DND-41 (cell line): ENCODE measurements around the gene TTC39A.

Source experiments
- ATAC-seq: fragments of 200-7000 bp; cut with Tn5 transposase; 3 replicates; pipeline ENCODE4 v1.9.1; 2021; ENCODE audit warnings: low read depth; ENCODE audit not compliant: insufficient read depth
- DNase-seq: peaks from one replicate; pipeline ENCODE4 v3.0.0-alpha.2; 2020
- H2AFZ ChIP-seq: 2 replicates; pipeline ENCODE4 v1.6.0; 2012; ENCODE audit warnings: low read depth, low read length
- H3K27ac ChIP-seq: 2 replicates; pipeline ENCODE4 v1.5.1; 2012; ENCODE audit warnings: low read length, inconsistent platforms
- H3K27me3 ChIP-seq: fragments of 200-600 bp; sonication (generic); 2 replicates; pipeline ENCODE4 v1.6.0; 2012; ENCODE audit warnings: low read length, mild to moderate bottlenecking, inconsistent platforms; ENCODE audit not compliant: insufficient read depth, poor library complexity
- H3K36me3 ChIP-seq: 2 replicates; pipeline ENCODE4 v1.5.1; 2012; ENCODE audit warnings: low read length, inconsistent platforms; ENCODE audit not compliant: insufficient read depth
- H3K4me1 ChIP-seq: 2 replicates; pipeline ENCODE4 v1.5.1; 2012; ENCODE audit warnings: mild to moderate bottlenecking, low read length; ENCODE audit not compliant: insufficient read depth
- H3K4me2 ChIP-seq: 2 replicates; pipeline ENCODE4 v1.6.0; 2012; ENCODE audit warnings: mild to moderate bottlenecking, moderate library complexity, low read length, inconsistent platforms; ENCODE audit not compliant: insufficient read depth
- H3K4me3 ChIP-seq, 2 experiments: fragments of 200-600 bp in 1 of 2; shearing (Covaris generic) in 1 of 2; 2 replicates each; pipeline ENCODE4 v1.5.1; 2012 to 2016; ENCODE audit warnings: inconsistent platforms in 2 of 2, low read length in 2 of 2, mild to moderate bottlenecking in 2 of 2, low read depth in 1 of 2, moderate library complexity in 1 of 2
- H3K79me2 ChIP-seq: 2 replicates; pipeline ENCODE4 v1.6.0; 2012; ENCODE audit warnings: low read length, inconsistent platforms; ENCODE audit not compliant: insufficient read depth
- H3K9ac ChIP-seq: 2 replicates; pipeline ENCODE4 v1.6.0; 2012; ENCODE audit warnings: low read depth, mild to moderate bottlenecking, inconsistent platforms, low read length, moderate library complexity
- H3K9me3 ChIP-seq: 2 replicates; pipeline ENCODE4 v1.5.1; 2012; ENCODE audit warnings: low read length, moderate library complexity, mild to moderate bottlenecking, inconsistent platforms; ENCODE audit not compliant: insufficient read depth, severe bottlenecking
- H4K20me1 ChIP-seq: 2 replicates; pipeline ENCODE4 v1.6.0; 2012; ENCODE audit warnings: low read length; ENCODE audit not compliant: insufficient read depth
- EZH2 ChIP-seq: IDR thresholded peaks from 3 replicates; pipeline ENCODE4 v1.6.1; 2012; ENCODE audit warnings: borderline replicate concordance, low read depth, mild to moderate bottlenecking, moderate library complexity, low read length, inconsistent platforms; ENCODE audit not compliant: severe bottlenecking
- TF ChIP-seq, protein P1 (sequence below): IDR thresholded peaks from 2 replicates; pipeline ENCODE4 v1.5.1; 2012; ENCODE audit warnings: borderline replicate concordance, low read length, moderate library complexity, mild to moderate bottlenecking; ENCODE audit not compliant: poor library complexity, severe bottlenecking; ENCODE audit errors: extremely low read depth

TTC39A gene

DNA sequence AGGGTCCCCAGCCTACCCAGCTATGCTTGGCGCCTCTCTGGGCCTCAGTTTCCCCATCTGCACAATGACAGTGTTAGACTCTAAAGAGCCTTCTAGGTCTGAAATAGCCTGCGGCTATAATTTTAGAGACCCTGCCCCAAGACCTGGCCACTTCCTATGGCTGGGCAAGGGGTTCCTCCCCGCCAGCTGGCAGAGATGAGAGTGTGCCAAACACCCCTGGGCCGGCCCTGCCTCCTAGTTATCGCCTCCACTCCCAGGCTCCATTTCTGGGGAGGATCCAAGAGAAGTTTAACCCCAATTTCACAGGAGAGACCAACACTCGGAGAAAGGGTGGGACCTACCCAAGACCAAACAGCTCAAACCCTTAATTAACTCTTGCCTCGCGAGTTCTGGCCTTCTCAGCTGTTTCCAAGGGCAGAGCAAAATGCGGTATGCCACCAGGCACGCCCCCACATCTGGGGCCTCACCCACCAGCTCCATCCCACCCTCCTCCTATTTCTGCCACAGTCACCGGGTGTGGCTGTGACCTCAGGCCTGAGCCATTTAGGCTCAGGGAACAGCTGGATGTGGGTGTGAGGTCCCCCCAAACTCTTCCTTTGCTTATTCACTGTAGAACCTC lies 35.7 kb downstream of the TTC39A start:
- Histone ChIP-seq H3K79me2 (no peaks in the 10 kb centered on the region), H2AFZ (no peak overlapping the region), H3K36me3 (no peaks in the 10 kb centered on the region), H3K27ac (no peak overlapping the region), H4K20me1 (no peaks in the 10 kb centered on the region), H3K4me2 (no peak overlapping the region), H3K4me1 (peaks cover 12% of the 10 kb centered on the region), H3K9me3 (no peaks in the 10 kb centered on the region), H3K9ac (no peak overlapping the region), H3K4me3 (no peak overlapping the region), H3K27me3 (no peaks in the 10 kb centered on the region)
- DNase-seq (no peak), ATAC-seq (no peak)
- TF ChIP-seq, protein P1, sequence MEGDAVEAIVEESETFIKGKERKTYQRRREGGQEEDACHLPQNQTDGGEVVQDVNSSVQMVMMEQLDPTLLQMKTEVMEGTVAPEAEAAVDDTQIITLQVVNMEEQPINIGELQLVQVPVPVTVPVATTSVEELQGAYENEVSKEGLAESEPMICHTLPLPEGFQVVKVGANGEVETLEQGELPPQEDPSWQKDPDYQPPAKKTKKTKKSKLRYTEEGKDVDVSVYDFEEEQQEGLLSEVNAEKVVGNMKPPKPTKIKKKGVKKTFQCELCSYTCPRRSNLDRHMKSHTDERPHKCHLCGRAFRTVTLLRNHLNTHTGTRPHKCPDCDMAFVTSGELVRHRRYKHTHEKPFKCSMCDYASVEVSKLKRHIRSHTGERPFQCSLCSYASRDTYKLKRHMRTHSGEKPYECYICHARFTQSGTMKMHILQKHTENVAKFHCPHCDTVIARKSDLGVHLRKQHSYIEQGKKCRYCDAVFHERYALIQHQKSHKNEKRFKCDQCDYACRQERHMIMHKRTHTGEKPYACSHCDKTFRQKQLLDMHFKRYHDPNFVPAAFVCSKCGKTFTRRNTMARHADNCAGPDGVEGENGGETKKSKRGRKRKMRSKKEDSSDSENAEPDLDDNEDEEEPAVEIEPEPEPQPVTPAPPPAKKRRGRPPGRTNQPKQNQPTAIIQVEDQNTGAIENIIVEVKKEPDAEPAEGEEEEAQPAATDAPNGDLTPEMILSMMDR, result no peak
- no peak for TF ChIP-seq EZH2

DNA sequence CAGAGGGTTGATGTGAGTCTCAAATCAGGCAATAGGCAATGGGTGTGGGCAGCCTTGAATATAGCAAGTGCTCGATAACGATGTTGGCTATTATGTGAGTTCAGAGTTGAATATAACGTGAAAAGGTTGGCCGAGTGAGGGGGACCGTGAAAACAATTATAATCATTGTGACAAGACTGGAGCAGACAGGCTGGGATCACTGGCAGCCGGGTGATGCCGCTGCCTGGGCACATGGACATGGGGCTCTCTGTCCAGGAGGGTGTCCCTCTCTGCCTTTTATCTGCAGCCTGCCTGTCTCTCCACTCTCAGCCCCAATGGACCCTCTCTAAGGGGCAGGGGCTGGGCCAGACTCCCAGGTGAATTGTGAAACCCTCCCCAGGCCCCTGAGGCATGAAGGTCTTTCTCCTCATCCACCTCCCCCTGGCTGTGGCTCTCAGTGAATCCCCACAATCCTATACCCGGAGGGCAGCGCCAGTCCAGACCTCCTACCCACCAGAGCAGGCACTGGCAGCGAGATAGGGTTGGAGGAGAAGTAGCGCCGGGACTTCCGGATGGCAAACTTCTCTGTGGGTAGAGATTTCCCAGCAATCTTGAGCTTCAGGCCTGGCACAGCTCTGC lies 36.4 kb downstream of the TTC39A start:
- no peaks in the 10 kb centered on the region for H3K79me2 ChIP-seq
- H3K27ac ChIP-seq, result no peak overlapping the region
- no peaks in the 10 kb centered on the region for H3K36me3 ChIP-seq
- H3K4me1 ChIP-seq, result peaks cover 12% of the 10 kb centered on the region
- no peak overlapping the region for H2AFZ ChIP-seq
- DNase-seq, result no peak
- H3K27me3 ChIP-seq, result no peaks in the 10 kb centered on the region
- H3K4me3 ChIP-seq, result no peak overlapping the region
- ATAC-seq, result no peak
- H4K20me1 ChIP-seq, result no peaks in the 10 kb centered on the region
- no peak for TF ChIP-seq EZH2
- TF ChIP-seq, protein P1, result no peak
- H3K9me3 ChIP-seq, result no peaks in the 10 kb centered on the region
- H3K9ac ChIP-seq, result no peak overlapping the region
- H3K4me2 ChIP-seq, result no peak overlapping the region

DNA sequence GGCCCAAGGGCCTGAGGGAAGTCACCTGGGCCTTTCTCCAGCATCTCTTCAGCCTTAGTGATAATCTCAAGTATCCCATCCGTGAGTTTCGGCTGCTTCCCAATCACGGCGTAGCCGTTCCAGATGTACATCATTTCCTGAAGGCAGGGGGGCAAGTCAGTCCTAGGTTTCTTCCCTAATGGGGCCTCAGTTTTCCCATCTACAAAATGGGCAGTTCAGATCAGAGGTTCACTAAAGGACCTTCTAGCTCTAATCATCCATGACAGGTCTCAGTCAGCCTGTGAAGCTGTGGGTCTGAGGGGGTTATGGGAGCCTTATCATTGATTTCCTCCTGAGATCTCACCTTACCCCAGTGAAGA lies 39.9 kb downstream of the TTC39A start:
- no peak overlapping the region for H3K4me3 ChIP-seq
- no peak for TF ChIP-seq EZH2
- TF ChIP-seq, protein P1, result no peak
- no peaks in the 10 kb centered on the region for H3K27me3 ChIP-seq
- H3K27ac ChIP-seq, result no peak overlapping the region
- DNase-seq (no peak), ATAC-seq (no peak)
- no peaks in the 10 kb centered on the region for H3K79me2 ChIP-seq
- H3K4me1 ChIP-seq, result no peaks in the 10 kb centered on the region
- H3K4me2 ChIP-seq, result no peak overlapping the region
- no peaks in the 10 kb centered on the region for H3K36me3 ChIP-seq
- H2AFZ ChIP-seq, result no peak overlapping the region
- H3K9ac ChIP-seq, result no peak overlapping the region
- H3K9me3 ChIP-seq, result no peaks in the 10 kb centered on the region
- H4K20me1 ChIP-seq, result no peaks in the 10 kb centered on the region
